ENCODE results near the gene ZFHX3.

Gene ZFHX3

DNA sequence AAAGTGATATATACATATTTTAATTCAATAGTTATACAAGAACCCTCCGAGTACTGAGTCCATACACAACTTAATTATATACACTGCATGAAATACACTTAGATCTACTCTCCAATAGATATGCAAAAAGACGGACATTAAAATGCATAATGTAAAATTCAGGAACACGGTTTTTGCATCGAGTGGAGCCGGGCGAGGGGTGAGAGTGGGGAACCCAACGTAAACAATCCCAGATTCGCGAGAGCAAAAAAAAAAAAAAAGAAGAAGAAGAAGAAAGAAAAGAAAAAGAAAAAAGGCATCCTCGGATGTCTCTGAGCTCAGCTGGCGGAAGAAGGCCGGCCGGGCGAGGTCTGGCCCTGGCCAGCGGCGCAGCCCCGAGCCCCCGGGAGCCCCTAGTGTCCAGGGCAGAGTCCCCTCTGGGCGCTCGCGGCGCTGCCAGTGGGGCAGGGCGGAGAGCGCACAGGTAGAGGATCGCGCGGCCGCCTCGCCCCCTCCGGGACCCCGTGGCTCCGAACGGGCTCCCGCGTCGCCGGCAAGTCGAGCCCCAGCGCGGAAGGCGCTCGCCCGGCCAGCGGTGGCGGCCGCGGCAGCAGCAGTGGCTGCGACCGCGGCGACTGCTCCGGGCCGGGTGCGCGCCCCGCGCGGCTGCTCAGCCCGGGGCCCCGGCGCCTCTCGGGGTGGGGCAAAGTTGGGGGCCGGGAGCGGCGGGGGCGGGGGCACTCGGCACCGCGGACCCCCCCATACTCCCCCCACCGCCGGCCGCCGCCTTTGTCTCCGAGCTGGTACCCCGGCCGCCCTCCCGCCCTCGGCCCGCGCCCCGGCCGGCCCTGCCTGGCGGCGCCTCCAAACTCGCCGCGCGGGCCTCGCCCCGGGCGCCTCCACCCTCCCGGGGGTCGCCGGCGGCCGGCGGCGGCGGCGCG is 9.6 kb upstream of the ZFHX3 start:
- DNase-seq (ENCODE audit: low read depth in 3 of 3), result no peak

DNA sequence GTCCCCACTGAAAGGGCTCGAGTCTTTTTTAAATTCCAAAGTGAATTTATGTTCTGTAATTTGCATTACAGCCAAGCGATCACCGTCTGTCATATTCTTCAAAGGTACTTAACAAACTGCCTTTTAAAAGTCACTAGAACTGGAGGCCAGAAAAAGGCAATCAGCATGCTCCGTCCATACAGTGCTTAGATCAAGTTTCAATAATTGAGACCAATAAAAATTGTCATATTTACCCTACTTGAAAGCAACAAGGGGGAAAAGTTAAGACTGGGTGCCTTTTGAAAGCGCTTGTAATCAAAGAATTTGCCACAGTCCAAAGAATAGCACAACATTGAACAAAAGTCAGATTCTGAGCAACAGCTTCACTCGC is 9.0 kb upstream of the ZFHX3 start:
- DNase-seq (ENCODE audit: low read depth in 3 of 3), result no peak

GRCh38 chr16:73056448-73056847 is 8.5 kb upstream of the ZFHX3 start:
- DNase-seq (ENCODE audit: low read depth in 3 of 3), result no peak

DNA sequence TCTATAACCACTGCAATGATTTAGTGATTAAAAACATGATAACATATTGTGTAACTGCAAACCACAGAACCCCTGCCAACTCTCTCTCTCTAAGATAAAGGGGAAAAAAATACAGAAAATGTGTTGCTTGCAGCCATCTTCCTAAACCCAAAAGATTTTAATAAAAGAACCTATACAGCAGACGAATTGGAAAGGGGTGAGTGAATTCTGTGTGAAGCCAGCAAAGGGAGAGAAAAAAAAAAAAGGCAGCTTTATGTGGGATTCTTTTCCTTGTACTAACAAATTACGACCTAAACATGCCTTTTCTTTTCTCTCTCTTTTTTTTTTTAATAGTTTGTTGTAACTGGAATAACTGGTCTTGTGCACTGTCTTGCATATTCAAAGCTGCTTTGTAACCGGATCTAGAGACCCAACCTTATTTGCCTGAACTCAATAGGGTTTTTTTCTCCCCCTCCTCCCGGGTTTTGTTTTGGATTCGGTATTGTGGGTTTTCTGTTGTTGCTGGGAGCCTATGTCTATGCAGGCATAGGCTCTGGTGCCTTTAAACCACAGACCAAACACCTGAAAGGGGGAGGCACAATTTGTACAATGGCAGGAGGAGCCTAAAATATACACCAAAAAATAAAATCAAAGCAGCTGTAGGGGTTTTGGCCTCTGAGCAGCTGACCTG is 7.0 kb upstream of the ZFHX3 start:
- no peak for DNase-seq (ENCODE audit: low read depth in 3 of 3)

GRCh38 chr16:73054498-73054812 is 6.5 kb upstream of the ZFHX3 start:
- DNase-seq (ENCODE audit: low read depth in 3 of 3), result no peak

- DNase-seq (ENCODE audit: low read depth in 3 of 3), result no peak
Measured at GRCh38 chr16:73054125-73054484, 6.2 kb upstream of the ZFHX3 start.

DNA sequence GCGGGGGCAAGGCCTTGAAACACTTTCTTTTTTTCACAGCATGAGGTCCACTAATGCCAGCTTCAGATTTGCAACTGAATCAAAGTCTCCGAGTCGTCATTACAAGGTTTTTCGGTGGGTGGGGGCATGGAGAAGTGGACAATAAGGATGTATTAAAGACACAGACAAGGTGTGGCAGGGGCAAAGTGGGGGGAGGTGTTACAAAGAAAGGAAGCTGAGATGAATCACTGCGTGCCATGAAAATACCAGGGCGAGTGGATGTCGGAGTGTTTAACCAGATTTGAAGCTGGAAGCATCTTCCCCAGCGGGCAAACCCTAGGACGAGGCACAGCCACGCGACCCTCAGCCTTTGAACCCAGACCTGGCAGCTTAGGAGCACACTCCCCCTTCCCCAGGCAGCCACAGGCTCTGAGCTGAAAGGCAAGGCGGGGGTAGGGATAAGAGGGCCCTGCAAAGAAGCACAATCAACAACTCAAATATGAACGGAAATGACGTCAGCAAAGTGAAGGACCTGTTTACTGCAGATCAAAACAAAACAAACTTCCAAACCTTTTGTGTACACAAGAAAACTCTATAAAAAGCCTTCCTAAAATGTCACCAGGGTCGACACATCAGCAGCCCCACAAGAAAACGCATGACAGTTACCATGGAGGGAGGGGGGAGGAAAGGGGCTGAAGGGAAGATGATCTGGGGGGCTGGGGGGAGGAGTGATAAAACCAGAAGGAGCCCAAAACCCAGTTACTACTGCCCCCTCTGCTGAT is 5.6 kb upstream of the ZFHX3 start:
- DNase-seq (ENCODE audit: low read depth in 3 of 3), result no peak

DNA sequence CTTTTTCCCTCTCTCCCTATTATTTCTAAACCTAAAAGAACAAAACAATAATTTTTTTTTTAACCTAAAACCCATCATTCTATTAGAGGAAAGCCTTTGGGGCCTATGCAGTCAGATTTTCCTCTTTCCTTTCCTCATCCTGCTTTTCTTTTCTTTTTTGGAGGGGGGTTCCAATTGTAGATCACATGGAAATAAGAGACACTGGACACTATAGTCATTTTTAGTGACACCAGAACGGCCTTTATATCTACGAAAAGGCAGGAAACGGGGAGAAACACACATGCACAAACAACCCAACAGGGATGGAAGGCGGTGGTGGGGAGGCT is 5.1 kb upstream of the ZFHX3 start:
- no peak for DNase-seq (ENCODE audit: low read depth in 3 of 3)

GRCh38 chr16:73052576-73052975 is 4.6 kb upstream of the ZFHX3 start:
- DNase-seq (ENCODE audit: low read depth in 3 of 3), result no peak

DNA sequence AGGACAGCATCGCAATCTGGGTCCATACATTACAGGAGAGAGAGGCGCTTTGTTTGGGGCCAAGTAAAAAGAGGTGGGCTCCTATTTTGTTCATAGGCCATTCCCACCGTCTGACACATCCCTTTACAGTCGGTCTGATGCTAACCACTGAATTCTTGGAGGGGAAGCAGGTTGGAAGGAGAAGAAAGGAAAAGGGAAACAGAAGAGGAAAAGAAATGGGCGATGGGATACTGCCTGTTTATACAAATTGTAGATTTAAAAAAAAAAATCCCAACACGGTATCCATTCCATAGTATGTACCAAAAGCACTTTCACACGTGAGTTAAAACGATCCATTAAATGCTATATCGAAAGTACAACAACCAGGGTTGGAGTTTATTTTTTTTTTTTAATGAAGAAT is 4.0 kb upstream of the ZFHX3 start:
- no peak for DNase-seq (ENCODE audit: low read depth in 3 of 3)

DNA sequence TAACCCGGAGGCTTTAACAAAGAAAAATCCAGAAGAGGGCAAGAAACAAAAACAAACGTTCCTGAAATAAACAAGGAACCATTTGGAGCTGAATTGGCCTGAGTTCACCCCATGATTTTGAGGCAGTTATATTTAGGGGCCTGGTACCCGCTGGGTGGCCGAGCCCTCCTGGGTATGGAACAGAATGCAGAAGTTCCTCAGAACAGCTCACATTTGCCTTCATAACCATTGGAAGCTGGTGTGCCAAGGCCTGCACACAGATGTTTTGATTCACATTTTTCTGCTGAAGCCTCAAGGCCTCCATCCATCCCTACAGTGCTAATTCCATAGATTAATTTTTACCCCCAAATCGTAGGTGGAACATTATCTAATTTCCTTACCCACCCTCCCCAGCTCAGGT is 3.3 kb upstream of the ZFHX3 start:
- DNase-seq (ENCODE audit: low read depth in 3 of 3), result no peak

DNA sequence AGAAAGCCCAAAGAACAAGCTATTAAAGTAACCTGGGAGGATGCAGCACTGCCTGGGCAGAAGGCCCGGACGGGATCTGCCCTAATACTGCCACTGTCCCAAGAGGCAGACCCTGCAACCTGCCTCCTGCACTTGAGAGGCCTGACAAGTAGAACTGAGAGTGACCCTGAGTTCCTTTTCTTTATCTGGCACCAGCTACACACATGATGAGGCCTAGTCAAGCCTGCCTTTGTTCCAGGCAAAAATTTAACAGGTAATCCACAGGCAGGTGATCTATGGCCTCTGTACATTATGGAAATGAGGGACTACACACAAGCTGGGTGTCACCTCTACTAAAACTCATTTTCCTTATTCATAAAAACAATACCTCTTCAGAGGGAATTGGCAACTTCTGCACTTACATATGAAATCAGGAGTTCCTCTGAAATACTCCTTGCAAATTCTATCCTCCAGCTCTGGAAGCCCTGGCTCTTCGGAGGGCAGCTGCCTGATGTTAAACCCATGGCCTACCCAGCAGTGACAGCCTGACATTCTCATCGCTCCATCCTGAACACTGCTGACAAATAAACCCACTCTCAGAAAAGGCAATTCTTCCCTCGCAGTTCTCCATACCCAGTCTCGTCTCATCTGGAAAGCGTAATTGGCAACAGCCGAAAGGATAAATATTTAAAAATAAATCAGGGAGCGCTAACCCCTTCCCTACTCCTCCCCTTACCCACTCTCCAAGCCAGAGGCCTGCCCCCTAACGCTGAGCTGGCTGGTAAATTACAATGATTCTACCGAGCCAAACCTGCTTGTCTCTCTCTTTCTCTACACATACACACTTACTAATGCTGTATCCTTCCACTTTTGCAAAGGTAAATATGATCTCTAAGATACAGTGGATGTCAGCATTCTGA is 2.5 kb upstream of the ZFHX3 start:
- no peak for DNase-seq (ENCODE audit: low read depth in 3 of 3)

- DNase-seq (ENCODE audit: low read depth in 3 of 3), result no peak
Measured at GRCh38 chr16:73049511-73049910, 1.6 kb upstream of the ZFHX3 start.

- no peak for DNase-seq (ENCODE audit: low read depth in 3 of 3)
Measured at GRCh38 chr16:73049091-73049490, 1.2 kb upstream of the ZFHX3 start.

GRCh38 chr16:73048292-73049080 is 558 bp upstream of the ZFHX3 start:
- DNase-seq (ENCODE audit: low read depth in 3 of 3), result no peak

DNA sequence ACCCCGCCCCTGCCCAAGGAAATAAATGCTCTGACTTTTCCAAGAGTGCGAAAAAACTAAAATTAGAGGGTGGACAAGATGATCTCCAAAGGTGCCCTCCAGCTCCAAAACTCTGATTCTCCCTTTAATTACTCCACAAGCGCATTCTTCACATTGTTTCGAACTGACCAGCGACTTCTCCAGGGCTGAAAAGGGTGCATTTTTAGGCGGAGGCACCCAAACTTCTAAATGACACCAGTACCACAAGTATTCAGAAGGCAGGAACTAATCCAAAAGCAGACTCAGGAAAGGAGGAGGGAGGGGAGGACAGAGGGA is 750 bp downstream of the ZFHX3 start:
- no peak for DNase-seq (ENCODE audit: low read depth in 3 of 3)

- DNase-seq (ENCODE audit: low read depth in 3 of 3), result no peak
Measured at GRCh38 chr16:73046849-73047214, 1.1 kb downstream of the ZFHX3 start.

GRCh38 chr16:73046202-73046848 is 1.6 kb downstream of the ZFHX3 start:
- DNase-seq (ENCODE audit: low read depth in 3 of 3), result no peak

- no peak for DNase-seq (ENCODE audit: low read depth in 3 of 3)
Measured at GRCh38 chr16:73043828-73044467, 4.0 kb downstream of the ZFHX3 start.

DNA sequence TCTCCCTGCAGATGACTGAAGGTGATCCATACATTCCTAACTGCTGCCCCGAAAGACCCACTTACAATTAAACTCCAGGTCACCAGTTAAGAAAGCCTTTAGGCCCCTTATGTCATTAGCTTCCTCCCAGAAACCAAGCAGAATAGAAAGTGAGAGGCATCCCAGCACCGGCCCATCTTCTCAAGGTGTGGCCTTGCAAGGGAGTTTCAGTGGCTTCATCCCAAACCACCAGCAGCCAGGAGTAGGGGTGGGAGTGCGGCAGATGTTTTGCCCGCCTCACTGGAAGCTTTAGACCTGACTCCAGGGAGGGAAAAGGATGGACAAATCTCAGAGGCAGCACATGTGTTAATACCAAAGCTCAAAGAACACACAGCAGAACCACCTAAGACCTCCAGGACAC is 5.1 kb downstream of the ZFHX3 start:
- DNase-seq (ENCODE audit: low read depth in 3 of 3), result no peak

Measured in stimulated activated CD4-positive, alpha-beta T cell treated with anti-CD3 and anti-CD28 coated beads, TNF-alpha, amount 100 ng/mL, for 4 hours (primary cell).